A673 (cell line): ENCODE measurements around the gene TMEM163. TPM values are rescaled to one million over a fixed set of nuclear protein-coding genes. Genes with fewer than 3 reads are reported as not detected.

Experiments
- BruUV-seq: library from RNA; stranded (reverse); fragments of 400-500 nt; replicated peaks from 2 replicates; lab custom pipeline; 2021; lab: Mats Ljungman, UMichigan
- CTCF ChIA-PET: fragments of 300-600 bp; sonication (Branson Sonifier 250); formaldehyde crosslinking; loops from one replicate; lab custom pipeline; 2022; ENCODE audit warnings: antibody characterized with exemption; lab: Charles Lee
- POLR2A ChIA-PET: fragments of 300-600 bp; sonication (Branson Sonifier 250); formaldehyde crosslinking; loops from one replicate; lab custom pipeline; 2022; ENCODE audit warnings: antibody characterized with exemption; ENCODE audit not compliant: low non-redundant PET; lab: Charles Lee
- DNase-seq: peaks from one replicate; pipeline ENCODE4 v3.0.0-alpha.2; 2015; ENCODE audit warnings: low spot score
- H3K27ac ChIP-seq: fragments of 200-600 bp; sonication (generic); 2 replicates; pipeline ENCODE4 v1.5.1; 2016; ENCODE audit warnings: mixed run types, low read depth, mild to moderate bottlenecking, mixed read lengths, antibody characterized with exemption, low read length; ENCODE audit not compliant: poor library complexity, severe bottlenecking
- H3K27me3 ChIP-seq: fragments of 200-600 bp; sonication (generic); replicated peaks from 2 replicates; pipeline ENCODE4 v1.6.1; 2017; ENCODE audit warnings: mixed run types, low read depth, mild to moderate bottlenecking, mixed read lengths, antibody characterized with exemption, low read length; ENCODE audit not compliant: insufficient read depth, poor library complexity
- H3K36me3 ChIP-seq: fragments of 200-600 bp; sonication (generic); 2 replicates; pipeline ENCODE4 v1.6.1; 2016; ENCODE audit warnings: mixed run types, mild to moderate bottlenecking, mixed read lengths, antibody characterized with exemption, low read length; ENCODE audit not compliant: insufficient read depth, poor library complexity, severe bottlenecking
- H3K4me1 ChIP-seq: fragments of 200-600 bp; sonication (generic); 2 replicates; pipeline ENCODE4 v1.6.1; 2017; ENCODE audit warnings: mixed run types, mild to moderate bottlenecking, mixed read lengths, antibody characterized with exemption, low read length; ENCODE audit not compliant: insufficient read depth, poor library complexity, severe bottlenecking
- H3K4me3 ChIP-seq: fragments of 200-600 bp; sonication (generic); 2 replicates; pipeline ENCODE4 v1.5.1; 2016; ENCODE audit warnings: low read depth, mixed run types, mild to moderate bottlenecking, mixed read lengths, low read length; ENCODE audit not compliant: poor library complexity, severe bottlenecking
- H3K9me3 ChIP-seq: fragments of 200-600 bp; sonication (generic); 2 replicates; pipeline ENCODE4 v1.6.1; 2016; ENCODE audit warnings: mixed run types, low read depth, mild to moderate bottlenecking, mixed read lengths, antibody characterized with exemption, low read length; ENCODE audit not compliant: poor library complexity, severe bottlenecking
- CTCF ChIP-seq: fragments of 300-800, 200-600 bp; sonication (generic); conservative IDR thresholded peaks from 2 replicates; pipeline ENCODE4 v1.5.1; 2017; ENCODE audit warnings: low read depth, mild to moderate bottlenecking, antibody characterized with exemption, low read length, moderate library complexity, mixed read lengths
- EZH2 ChIP-seq: fragments of 200-600 bp; sonication (generic); IDR thresholded peaks from 2 replicates; pipeline ENCODE4 v1.6.1; 2017; ENCODE audit warnings: borderline replicate concordance, low read depth, mild to moderate bottlenecking, mixed read lengths, antibody characterized with exemption, low read length; ENCODE audit not compliant: poor library complexity, severe bottlenecking
- intact Hi-C: fragments of 100-400 bp; cut with micrococcal nuclease; formaldehyde crosslinking; loops from one replicate; pipeline ENCODE4 v1.10.0; 2022; ENCODE audit not compliant: unreplicated experiment
- total RNA-seq: library from RNA; stranded (reverse); gene quantifications from 2 replicates; pipeline ENCODE4 v1.2.3, GENCODE V29; 2021

The TMEM163 gene
- total RNA-seq, 1 experiment from 2014 or later: not detected

GRCh38 chr2:134625311-134625710 is 93.5 kb downstream of the TMEM163 start:
- Histone ChIP-seq H3K9me3 (no peaks in the 10 kb centered on the region), H3K36me3 (no peaks in the 10 kb centered on the region), H3K4me3 (no peak overlapping the region), H3K27me3 (no peaks in the 10 kb centered on the region), H3K27ac (no peak overlapping the region), H3K4me1 (no peaks in the 10 kb centered on the region)
- DNase-seq: no peak
- BruUV-seq: no TSS peak
- POLR2A ChIA-PET: no interaction called here
- intact Hi-C loops: no loop called here
- CTCF ChIA-PET: no interaction called here
- TF ChIP-seq CTCF (no peak), EZH2 (no peak)

GRCh38 chr2:134623796-134624195 is 95.0 kb downstream of the TMEM163 start:
- TF ChIP-seq EZH2 (no peak), CTCF (no peak)
- H3K36me3 ChIP-seq: no peaks in the 10 kb centered on the region
- intact Hi-C loops: no loop called here
- ChIA-PET CTCF (no interaction called here), POLR2A (no interaction called here)
- H3K4me1 ChIP-seq: no peaks in the 10 kb centered on the region
- no peak for DNase-seq
- H3K27me3 ChIP-seq: no peaks in the 10 kb centered on the region
- H3K4me3 ChIP-seq: no peak overlapping the region
- BruUV-seq: no TSS peak
- no peaks in the 10 kb centered on the region for H3K9me3 ChIP-seq
- H3K27ac ChIP-seq: no peak overlapping the region

GRCh38 chr2:134623046-134623445 is 95.8 kb downstream of the TMEM163 start:
- CTCF ChIA-PET: no interaction called here
- POLR2A ChIA-PET: no interaction called here
- no TSS peak for BruUV-seq
- Histone ChIP-seq H3K4me3 (no peak overlapping the region), H3K27me3 (no peaks in the 10 kb centered on the region), H3K27ac (no peak overlapping the region), H3K4me1 (no peaks in the 10 kb centered on the region), H3K9me3 (no peaks in the 10 kb centered on the region), H3K36me3 (no peaks in the 10 kb centered on the region)
- no peak for TF ChIP-seq EZH2
- TF ChIP-seq CTCF: no peak
- intact Hi-C loops: no loop called here
- DNase-seq: no peak
